Astrocyte (in vitro differentiated cells and primary cell): ENCODE data around the gene C6orf58. TPM values are rescaled to one million over a fixed set of nuclear protein-coding genes. Genes with fewer than 3 reads are reported as not detected.
"Not testable (repeated sequence)": the region's sequence is repeated elsewhere in the genome, so short reads cannot be mapped to it uniquely, and the experiment has no call there.

Experiments
- DNase-seq: peaks from one replicate; pipeline ENCODE4 v3.0.0-alpha.2; 2010; ENCODE audit warnings: low read depth
- FAIRE-seq: peaks from 2 replicates; lab custom pipeline; 2011; peaks lifted over from hg19 to GRCh38; lab: Jason Lieb, UNC
- H2AFZ ChIP-seq: 2 replicates; pipeline ENCODE4 v1.6.0; 2012; ENCODE audit warnings: low read depth, low read length, inconsistent platforms
- H3K27ac ChIP-seq: 2 replicates; pipeline ENCODE4 v1.5.1; 2011; ENCODE audit warnings: low read depth, low read length, inconsistent platforms
- H3K27me3 ChIP-seq: 2 replicates; pipeline ENCODE4 v1.6.0; 2011; ENCODE audit warnings: low read length, inconsistent platforms; ENCODE audit not compliant: insufficient read depth
- H3K36me3 ChIP-seq: 2 replicates; pipeline ENCODE4 v1.5.1; 2011; ENCODE audit warnings: low read length, inconsistent platforms; ENCODE audit not compliant: insufficient read depth
- H3K4me1 ChIP-seq: 2 replicates; pipeline ENCODE4 v1.5.1; 2011; ENCODE audit warnings: low read length, inconsistent platforms; ENCODE audit not compliant: insufficient read depth
- H3K4me2 ChIP-seq: 2 replicates; pipeline ENCODE4 v1.6.0; 2012; ENCODE audit warnings: low read length, inconsistent platforms
- H3K4me3 ChIP-seq: 2 replicates; pipeline ENCODE4 v1.5.1; 2011; ENCODE audit warnings: low read depth, mild to moderate bottlenecking, low read length, inconsistent platforms; ENCODE audit not compliant: insufficient read depth
- H3K79me2 ChIP-seq: 2 replicates; pipeline ENCODE4 v1.6.0; 2012; ENCODE audit warnings: mild to moderate bottlenecking, low read length, inconsistent platforms; ENCODE audit not compliant: insufficient read depth
- H3K9ac ChIP-seq: 2 replicates; pipeline ENCODE4 v1.6.0; 2012; ENCODE audit warnings: mild to moderate bottlenecking, low read length, inconsistent platforms
- H3K9me3 ChIP-seq: 2 replicates; pipeline ENCODE4 v1.5.1; 2012; ENCODE audit warnings: low read depth, mild to moderate bottlenecking, low read length, inconsistent platforms; ENCODE audit not compliant: insufficient read depth
- H4K20me1 ChIP-seq: 2 replicates; pipeline ENCODE4 v1.6.0; 2012; ENCODE audit warnings: low read length, inconsistent platforms; ENCODE audit not compliant: insufficient read depth
- H3K27ac Mint-ChIP-seq: one replicate; pipeline ENCODE4 v1.8.0; 2021; ENCODE audit warnings: mild to moderate bottlenecking, mixed read lengths; ENCODE audit not compliant: unreplicated experiment
- H3K27me3 Mint-ChIP-seq: one replicate; pipeline ENCODE4 v1.8.0; 2021; ENCODE audit warnings: low read depth, mixed read lengths; ENCODE audit not compliant: unreplicated experiment
- H3K36me3 Mint-ChIP-seq: one replicate; pipeline ENCODE4 v1.8.0; 2021; ENCODE audit warnings: low read depth, mixed read lengths; ENCODE audit not compliant: unreplicated experiment
- H3K4me1 Mint-ChIP-seq: one replicate; pipeline ENCODE4 v1.8.0; 2021; ENCODE audit warnings: low read depth, mixed read lengths; ENCODE audit not compliant: unreplicated experiment
- H3K4me3 Mint-ChIP-seq: one replicate; pipeline ENCODE4 v1.8.0; 2021; ENCODE audit warnings: mild to moderate bottlenecking, moderate library complexity, mixed read lengths; ENCODE audit not compliant: unreplicated experiment
- H3K9me3 Mint-ChIP-seq: one replicate; pipeline ENCODE4 v1.8.0; 2021; ENCODE audit warnings: mild to moderate bottlenecking, mixed read lengths; ENCODE audit not compliant: unreplicated experiment
- CTCF ChIP-seq: IDR thresholded peaks from 2 replicates; pipeline ENCODE4 v1.5.1; 2011; ENCODE audit warnings: low read depth, mild to moderate bottlenecking, inconsistent platforms, low read length, moderate library complexity; ENCODE audit not compliant: insufficient read depth
- EZH2 ChIP-seq: IDR thresholded peaks from 2 replicates; pipeline ENCODE4 v1.6.1; 2012; ENCODE audit warnings: mild to moderate bottlenecking, low read length, inconsistent platforms; ENCODE audit not compliant: insufficient read depth
- total RNA-seq: library from RNA; stranded (reverse); gene quantifications from 2 replicates; pipeline ENCODE4 v1.2.1, GENCODE V29; 2021

The C6orf58 gene
- total RNA-seq, 1 donor from 2014 or later: not detected

GRCh38 chr6:127589135-127589534, 12.2 kb downstream of the C6orf58 start:
- Mint-ChIP-seq H3K36me3 (no peaks in the 10 kb centered on the region), H3K27ac (no peak overlapping the region), H3K9me3 (no peaks in the 10 kb centered on the region), H3K4me1 (no peaks in the 10 kb centered on the region), H3K4me3 (no peak overlapping the region), H3K27me3 (no peaks in the 10 kb centered on the region)
- H2AFZ ChIP-seq: no peak overlapping the region
- H3K27ac ChIP-seq: no peak overlapping the region
- no peak overlapping the region for H3K4me3 ChIP-seq
- no peaks in the 10 kb centered on the region for H3K9me3 ChIP-seq
- no peaks in the 10 kb centered on the region for H3K27me3 ChIP-seq
- no peak for DNase-seq
- no peaks in the 10 kb centered on the region for H3K36me3 ChIP-seq
- no peaks in the 10 kb centered on the region for H3K79me2 ChIP-seq
- no peak overlapping the region for H3K4me2 ChIP-seq
- H3K9ac ChIP-seq: no peak overlapping the region
- no peak for FAIRE-seq
- no peak for TF ChIP-seq CTCF
- no peak for TF ChIP-seq EZH2
- H4K20me1 ChIP-seq: no peaks in the 10 kb centered on the region
- H3K4me1 ChIP-seq: no peaks in the 10 kb centered on the region

GRCh38 chr6:127590344-127590743, 13.4 kb downstream of the C6orf58 start:
- Histone ChIP-seq H3K9me3 (no peaks in the 10 kb centered on the region), H2AFZ (no peak overlapping the region), H3K79me2 (no peaks in the 10 kb centered on the region), H3K9ac (no peak overlapping the region), H3K4me2 (no peak overlapping the region), H3K4me3 (no peak overlapping the region), H3K27ac (no peak overlapping the region), H3K36me3 (no peaks in the 10 kb centered on the region), H3K27me3 (no peaks in the 10 kb centered on the region), H3K4me1 (no peaks in the 10 kb centered on the region), H4K20me1 (no peaks in the 10 kb centered on the region)
- H3K27ac Mint-ChIP-seq: no peak overlapping the region
- DNase-seq (no peak), FAIRE-seq (no peak)
- H3K36me3 Mint-ChIP-seq: no peaks in the 10 kb centered on the region
- H3K4me3 Mint-ChIP-seq: no peak overlapping the region
- no peak for TF ChIP-seq CTCF
- TF ChIP-seq EZH2: no peak
- H3K4me1 Mint-ChIP-seq: no peaks in the 10 kb centered on the region
- no peaks in the 10 kb centered on the region for H3K27me3 Mint-ChIP-seq
- no peaks in the 10 kb centered on the region for H3K9me3 Mint-ChIP-seq

GRCh38 chr6:127592964-127593363, 16.0 kb downstream of the C6orf58 start:
- Histone ChIP-seq H3K4me2 (no peak overlapping the region), H3K4me3 (no peak overlapping the region)
- no peak for DNase-seq

GRCh38 chr6:127593456-127593855, 16.5 kb downstream of the C6orf58 start:
- not testable (repeated sequence) for H3K4me1 Mint-ChIP-seq, H2AFZ ChIP-seq, H4K20me1 ChIP-seq, H3K4me2 ChIP-seq, H3K9me3 Mint-ChIP-seq, H3K27me3 ChIP-seq, H3K9me3 ChIP-seq, H3K79me2 ChIP-seq, H3K9ac ChIP-seq, H3K36me3 ChIP-seq, H3K27me3 Mint-ChIP-seq, DNase-seq, H3K27ac ChIP-seq, H3K27ac Mint-ChIP-seq, H3K4me3 ChIP-seq, FAIRE-seq, H3K36me3 Mint-ChIP-seq, H3K4me3 Mint-ChIP-seq, H3K4me1 ChIP-seq

More at GRCh38 chr6:127592964-127593363, 16.0 kb downstream of the C6orf58 start:
- Histone ChIP-seq H2AFZ (no peak overlapping the region), H3K9me3 (no peaks in the 10 kb centered on the region), H3K27ac (no peak overlapping the region), H3K36me3 (no peaks in the 10 kb centered on the region), H3K9ac (no peak overlapping the region), H3K27me3 (no peaks in the 10 kb centered on the region), H3K79me2 (no peaks in the 10 kb centered on the region), H4K20me1 (no peaks in the 10 kb centered on the region), H3K4me1 (no peaks in the 10 kb centered on the region)
- FAIRE-seq: no peak
- Mint-ChIP-seq H3K27me3 (no peaks in the 10 kb centered on the region), H3K27ac (no peak overlapping the region), H3K36me3 (peaks cover 2% of the 10 kb centered on the region), H3K4me3 (no peak overlapping the region), H3K9me3 (no peaks in the 10 kb centered on the region), H3K4me1 (no peaks in the 10 kb centered on the region)
- no peak for TF ChIP-seq CTCF
- TF ChIP-seq EZH2: no peak
